Measurements from ENCODE around the gene RAP1GAP. TPM values are rescaled to one million over a fixed set of nuclear protein-coding genes. Genes with fewer than 3 reads are reported as not detected.

RAP1GAP gene
- total RNA-seq, 2 donors from 2014 or later: 45.2 to 53.1 TPM

Other genes starting within 250 kb of the RAP1GAP start
- gene NBPF3, start 229.2 kb downstream of the RAP1GAP start, total RNA-seq: 1 to 10 TPM; 4.4 to 9.5 TPM
- 1 to 10 TPM; 1.6 to 1.9 TPM for gene ALPL, start 159.9 kb downstream of the RAP1GAP start, total RNA-seq
- 10 to 100 TPM; 44.6 to 48.6 TPM for gene USP48, start 113.8 kb upstream of the RAP1GAP start, total RNA-seq
- under 1 TPM; 0.09 to 0.39 TPM for gene LDLRAD2, start 142.9 kb upstream of the RAP1GAP start, total RNA-seq